Measurements from ENCODE around the gene CCDC80.
"Not testable (repeated sequence)": the region's sequence is repeated elsewhere in the genome, so short reads cannot be mapped to it uniquely, and the experiment has no call there.

The CCDC80 gene

DNA sequence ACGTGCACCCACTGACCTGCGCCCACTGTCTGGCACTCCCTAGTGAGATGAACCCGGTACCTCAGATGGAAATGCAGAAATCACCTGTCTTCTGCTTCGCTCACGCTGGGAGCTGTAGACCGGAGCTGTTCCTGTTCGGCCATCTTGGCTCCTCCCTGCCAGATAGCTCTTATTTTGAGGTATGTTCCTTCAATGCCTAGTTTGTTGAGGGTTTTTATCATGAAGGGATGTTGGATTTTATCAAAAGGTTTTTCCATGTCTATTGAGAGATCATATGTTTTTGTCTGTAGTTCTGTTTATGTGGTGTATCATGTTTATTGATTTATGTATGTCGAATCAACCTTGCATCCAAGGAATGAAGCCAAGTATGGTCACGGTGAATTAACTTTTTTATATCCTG lies 24.1 kb upstream of the CCDC80 start:
- DNase-seq, result not testable (repeated sequence)

GRCh38 chr3:112656043-112656442 lies 15.1 kb upstream of the CCDC80 start:
- no peak for DNase-seq

- no peak for DNase-seq
These were observed 14.0 kb upstream of the CCDC80 start for GRCh38 chr3:112654979-112655378.

DNA sequence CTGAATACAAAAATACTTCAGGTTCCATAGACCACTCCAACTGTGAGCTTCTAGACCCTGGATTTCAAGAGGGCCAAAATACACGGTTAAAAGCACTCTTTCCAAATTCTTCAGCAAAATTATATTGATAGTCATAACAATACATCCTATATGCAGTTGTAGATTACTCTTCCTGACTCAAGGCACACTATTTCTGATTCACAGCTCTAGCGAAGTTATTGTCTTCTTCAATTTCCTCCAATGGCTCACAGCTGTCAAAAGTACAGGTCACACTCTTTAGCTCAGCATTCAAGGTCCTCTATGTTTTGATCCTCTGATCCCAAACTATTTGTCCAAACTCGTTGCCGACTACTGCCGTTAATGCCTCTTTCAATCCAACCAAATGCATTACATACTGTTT lies 13.5 kb upstream of the CCDC80 start:
- no peak for DNase-seq

- DNase-seq, result no peak
These were observed 12.9 kb upstream of the CCDC80 start for GRCh38 chr3:112653881-112654300.

- DNase-seq, result no peak
These were observed 12.4 kb upstream of the CCDC80 start for GRCh38 chr3:112653209-112653871.

DNA sequence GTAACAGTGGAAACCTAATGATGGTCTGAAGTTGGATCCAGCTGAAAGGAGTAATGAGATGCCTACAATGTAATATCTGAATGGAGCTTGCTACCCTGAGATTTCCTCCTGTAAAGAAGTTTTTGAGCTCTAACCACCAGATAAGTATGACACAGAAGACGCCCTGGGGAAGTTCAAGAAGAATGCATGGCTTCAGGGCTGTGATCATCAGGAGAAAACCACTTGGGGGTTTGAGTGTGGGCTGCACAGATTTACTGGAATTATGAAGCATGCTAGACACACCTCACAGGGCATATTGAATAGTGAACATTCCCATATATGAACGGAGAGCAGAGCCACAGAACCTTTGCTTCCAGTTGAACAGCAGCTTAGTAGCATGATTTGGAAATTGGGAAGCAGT lies 10.6 kb upstream of the CCDC80 start:
- DNase-seq, result no peak

GRCh38 chr3:112651071-112651470 lies 10.1 kb upstream of the CCDC80 start:
- DNase-seq, result no peak

DNA sequence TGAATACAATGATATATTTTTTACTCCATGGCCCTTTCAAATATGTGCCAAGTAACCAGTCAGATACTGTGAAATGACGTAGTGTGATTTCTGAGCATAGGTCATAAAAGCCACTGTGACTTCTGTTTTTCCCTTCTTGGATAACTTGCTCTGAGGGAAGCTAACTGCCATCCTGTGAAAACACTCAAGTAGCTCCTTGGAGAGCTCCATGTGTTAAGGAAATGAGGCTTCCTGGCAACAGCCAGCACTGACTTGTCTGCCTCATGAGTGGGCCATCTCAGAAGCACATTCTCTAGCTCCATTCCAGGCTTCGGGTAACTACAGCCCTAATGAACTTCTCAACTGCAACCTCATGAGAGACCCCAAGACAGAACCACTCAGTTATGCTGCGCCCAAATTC lies 9.5 kb upstream of the CCDC80 start:
- DNase-seq, result no peak

DNA sequence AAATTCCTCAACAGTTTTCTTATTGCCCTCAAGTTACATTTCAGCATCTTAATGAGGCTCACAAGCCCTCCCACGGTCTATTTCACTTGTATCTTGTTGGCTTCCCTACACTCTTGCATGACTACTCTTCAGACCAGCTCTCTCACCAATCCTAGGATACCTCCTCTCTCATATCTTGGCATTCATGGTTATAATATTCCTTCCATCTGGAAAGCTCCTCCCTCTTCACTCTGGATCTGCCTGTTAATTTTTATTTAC lies 8.5 kb upstream of the CCDC80 start:
- no peak for DNase-seq

DNA sequence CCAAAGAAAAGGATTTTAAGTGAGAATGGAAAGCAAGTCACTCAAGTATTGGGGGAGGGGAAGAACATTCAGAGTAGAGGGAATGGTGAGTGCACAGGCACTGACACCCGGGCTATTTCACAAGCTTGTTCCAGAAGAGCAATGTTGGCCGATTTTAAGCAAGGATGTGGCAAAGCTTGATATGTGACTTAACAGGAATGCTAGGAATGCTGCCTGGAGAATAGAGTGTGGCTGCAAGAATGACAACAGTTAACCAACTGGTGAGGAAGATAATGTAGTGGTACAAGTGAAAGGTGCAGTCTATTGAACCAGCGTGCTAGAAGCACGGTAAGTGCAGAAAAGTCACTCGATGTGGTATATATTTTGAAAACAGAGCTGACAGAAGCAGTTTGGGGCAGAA lies 6.2 kb upstream of the CCDC80 start:
- DNase-seq, result no peak

- no peak for DNase-seq
These were observed 5.7 kb upstream of the CCDC80 start for GRCh38 chr3:112646623-112647022.

GRCh38 chr3:112644453-112644852 lies 3.5 kb upstream of the CCDC80 start:
- DNase-seq, result no peak

- DNase-seq, result no peak
These were observed 2.8 kb upstream of the CCDC80 start for GRCh38 chr3:112643621-112644240.

DNA sequence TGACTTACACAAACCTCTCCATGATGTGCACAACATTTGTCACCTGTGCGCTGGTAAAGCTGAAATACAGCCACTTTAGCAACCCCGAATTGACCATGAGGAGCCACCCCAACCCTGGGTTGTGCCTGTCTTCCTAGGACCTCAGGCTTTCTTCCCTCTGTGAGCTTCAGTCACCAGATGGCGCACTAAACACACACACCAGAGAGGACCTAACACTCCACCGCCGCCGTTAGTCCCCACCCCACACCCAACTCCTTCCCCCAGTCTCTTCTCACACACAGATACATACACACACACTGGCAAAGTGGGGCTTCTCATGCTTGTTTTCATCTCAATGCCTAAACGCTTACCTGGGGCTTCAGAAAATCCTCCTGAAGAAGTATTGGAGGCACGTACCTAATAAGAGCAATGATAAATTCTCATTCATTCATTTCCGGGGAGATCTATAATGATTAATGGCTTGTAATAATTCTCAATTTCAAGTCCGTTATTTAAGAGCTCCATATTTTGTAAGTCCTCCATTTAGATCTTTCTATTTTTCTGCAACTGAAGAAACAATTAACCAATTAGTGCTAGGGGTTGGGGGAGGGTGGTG lies 2.1 kb upstream of the CCDC80 start:
- DNase-seq, result peak; percentile 81

- DNase-seq, result no peak
These were observed 540 bp downstream of the CCDC80 start for GRCh38 chr3:112640276-112640929.

DNA sequence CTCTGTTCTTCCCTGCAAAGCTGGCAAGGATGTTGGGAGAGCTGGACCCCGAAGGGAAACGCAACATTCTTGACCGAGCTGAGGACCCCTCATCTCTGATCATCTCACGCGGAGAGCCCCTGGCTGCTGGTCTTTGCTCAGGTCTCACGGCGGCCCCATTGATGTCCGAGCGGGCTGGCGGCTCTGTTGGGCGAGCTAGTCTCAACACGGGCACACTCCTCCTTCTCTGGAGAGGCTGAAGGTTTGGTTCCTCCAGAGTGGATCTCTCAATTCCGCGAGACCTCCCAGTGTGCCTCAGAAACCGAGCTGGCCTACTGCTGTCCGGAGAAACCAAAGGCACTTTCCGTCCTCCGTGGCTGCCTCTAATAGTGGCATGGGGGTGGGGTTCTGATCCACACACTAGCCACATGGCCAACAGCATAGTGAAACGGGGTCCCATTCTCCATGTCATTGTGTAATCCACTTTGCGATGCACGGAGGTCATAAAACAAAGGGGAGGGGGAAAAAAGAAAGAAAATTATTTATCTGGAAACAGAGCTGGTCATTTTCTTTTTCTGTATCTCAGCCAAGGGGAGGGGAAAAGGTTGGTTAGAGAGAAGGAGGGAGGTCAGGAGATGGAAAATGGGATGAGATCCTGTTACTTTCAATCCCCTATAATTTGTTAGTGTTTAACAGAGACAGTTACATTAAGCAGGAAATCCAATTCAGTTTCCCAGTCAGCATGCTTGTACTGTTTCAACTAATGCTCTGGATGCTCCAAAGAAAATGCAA lies 1.3 kb downstream of the CCDC80 start:
- DNase-seq, result no peak

- DNase-seq, result no peak
These were observed 2.5 kb downstream of the CCDC80 start for GRCh38 chr3:112638327-112639020.

- DNase-seq, result no peak
These were observed 3.2 kb downstream of the CCDC80 start for GRCh38 chr3:112637700-112638099.

GRCh38 chr3:112635674-112636073 lies 5.3 kb downstream of the CCDC80 start:
- no peak for DNase-seq

DNA sequence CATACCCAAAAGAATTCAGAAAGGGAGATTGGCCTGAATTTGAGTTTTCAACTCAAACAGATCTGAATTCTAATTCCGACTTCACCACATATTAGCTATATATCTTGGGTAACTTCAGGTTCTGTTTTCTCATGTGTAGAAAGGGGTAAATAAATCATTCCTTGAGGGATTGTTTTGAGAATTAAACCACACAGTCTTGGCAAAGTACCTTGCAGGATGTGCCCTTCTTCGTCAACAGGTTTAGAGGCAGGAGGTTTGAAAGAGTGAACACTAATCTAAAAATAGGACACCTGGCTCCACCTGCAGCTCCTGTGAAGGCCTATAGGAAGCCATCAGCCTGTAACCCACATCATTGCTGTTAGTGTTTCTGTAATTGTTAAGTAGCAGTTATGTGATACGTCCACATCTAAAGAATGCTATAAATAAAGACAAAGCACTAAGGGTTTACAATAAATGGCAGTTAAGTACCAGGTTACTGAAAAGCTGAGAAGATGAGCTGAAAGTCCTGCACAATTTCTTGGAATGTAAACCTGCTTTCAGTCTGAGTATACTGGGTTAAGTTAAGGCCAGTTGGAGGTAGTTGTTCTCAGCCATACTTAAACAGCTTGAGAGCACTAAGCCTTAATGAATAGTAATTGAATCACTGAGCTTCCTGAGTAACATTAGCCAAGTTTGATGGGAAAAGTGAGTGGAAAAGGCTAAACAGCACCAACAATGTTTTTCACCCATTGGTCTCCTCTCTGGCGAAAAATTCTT lies 6.0 kb downstream of the CCDC80 start:
- no peak for DNase-seq

GRCh38 chr3:112633757-112634156 lies 7.2 kb downstream of the CCDC80 start:
- no peak for DNase-seq

All from activated CD8-positive, alpha-beta memory T cell treated with anti-CD3 and anti-CD28 coated beads, Interleukin-2, amount 50 U/mL, for 48 hours (primary cell).